ENCODE data around the gene SENP3. TPM values are rescaled to one million over a fixed set of nuclear protein-coding genes. Genes with fewer than 3 reads are reported as not detected.

SENP3 gene
- total RNA-seq, 3 donors from 2014 or later, result 27.9 to 60.2 (median 37.7) TPM

GRCh38 chr17:7614425-7615264, 52.9 kb downstream of the SENP3 start, which contains the start of gene FXR2:
Gene FXR2, minus strand, starts transcription at chr17:7614897. Its CDS starts 365 bp downstream, at chr17:7614532.
- intact Hi-C loops (cut with DNase I, micrococcal nuclease), result no loop called here
- peak; percentile 95 for ATAC-seq
- DNase-seq, result peak; percentile 99 to 100 (median 100)
- H3K36me3 ChIP-seq (ENCODE audit: low read depth), result no peaks in the 10 kb centered on the region
- TF ChIP-seq CTCF (IDR thresholded peaks at IDR 0.05), result peak; percentile 44
- H3K4me3 ChIP-seq, result peak within 1 kb of the TSS; percentile 67
- H3K4me1 ChIP-seq (ENCODE audit: low read depth), result peaks cover 20% of the 10 kb centered on the region
- H3K9me3 ChIP-seq, result no peaks in the 10 kb centered on the region

GRCh38 chr17:7615265-7615747, 53.6 kb downstream of the SENP3 start:
- Histone ChIP-seq H3K4me3 (no peak overlapping the region), H3K4me1 (ENCODE audit: low read depth) (peaks cover 20% of the 10 kb centered on the region), H3K36me3 (ENCODE audit: low read depth) (no peaks in the 10 kb centered on the region), H3K9me3 (no peaks in the 10 kb centered on the region)
- no peak for DNase-seq
- intact Hi-C loops (cut with DNase I, micrococcal nuclease), result no loop called here
- no peak for TF ChIP-seq CTCF (IDR thresholded peaks at IDR 0.05)
- ATAC-seq, result no peak

GRCh38 chr17:7618608-7619007, 56.9 kb downstream of the SENP3 start:
- intact Hi-C loops (cut with DNase I, micrococcal nuclease), result no loop called here
- no peak for TF ChIP-seq CTCF (IDR thresholded peaks at IDR 0.05)
- no peak overlapping the region for H3K4me3 ChIP-seq
- H3K4me1 ChIP-seq (ENCODE audit: low read depth), result peaks cover 3% of the 10 kb centered on the region
- H3K36me3 ChIP-seq (ENCODE audit: low read depth), result no peaks in the 10 kb centered on the region
- ATAC-seq (no peak), DNase-seq (no peak)
- H3K9me3 ChIP-seq, result no peaks in the 10 kb centered on the region

GRCh38 chr17:7620835-7621234, 59.1 kb downstream of the SENP3 start:
- DNase-seq (no peak), ATAC-seq (no peak)
- H3K4me1 ChIP-seq (ENCODE audit: low read depth), result no peaks in the 10 kb centered on the region
- H3K36me3 ChIP-seq (ENCODE audit: low read depth), result no peaks in the 10 kb centered on the region
- H3K9me3 ChIP-seq, result no peaks in the 10 kb centered on the region
- intact Hi-C loops (cut with DNase I, micrococcal nuclease), result no loop called here
- TF ChIP-seq CTCF (IDR thresholded peaks at IDR 0.05), result no peak
- H3K4me3 ChIP-seq, result no peak overlapping the region

Other genes starting within 250 kb of the SENP3 start
- gene GPS2, start 246.6 kb upstream of the SENP3 start, total RNA-seq, result 10 to 100 TPM; 68.1 to 89.8 (median 83.2) TPM
- 10 to 100 TPM; 39.0 to 59.1 (median 44.9) TPM for gene NEURL4, start 232.6 kb upstream of the SENP3 start, total RNA-seq
- gene ACAP1, start 225.4 kb upstream of the SENP3 start, total RNA-seq, result 10 to 100 TPM in 2 of 3 donors, 1 to 10 TPM in 1; 9.2 to 16.5 (median 11.2) TPM
- 10 to 100 TPM in 1 of 3 donors, 1 to 10 TPM in 2; 8.2 to 10.3 (median 8.5) TPM for gene KCTD11, start 209.8 kb upstream of the SENP3 start, total RNA-seq
- under 1 TPM in 1 of 3 donors, not detected in 2; 0.26 TPM for gene TMEM95, start 206.8 kb upstream of the SENP3 start, total RNA-seq
- gene TNK1, start 180.8 kb upstream of the SENP3 start, total RNA-seq, result 10 to 100 TPM; 16.4 to 29.5 (median 20.7) TPM
- gene PLSCR3, start 167.4 kb upstream of the SENP3 start, total RNA-seq, result 10 to 100 TPM in 2 of 3 donors, 1 to 10 TPM in 1; 5.5 to 21.6 (median 16.4) TPM
- 10 to 100 TPM; 51.9 to 85.1 (median 64.9) TPM for gene TMEM256, start 157.8 kb upstream of the SENP3 start, total RNA-seq
- 10 to 100 TPM in 1 of 3 donors, 1 to 10 TPM in 2; 2.9 to 38.0 (median 6.7) TPM for gene NLGN2, start 154.1 kb upstream of the SENP3 start, total RNA-seq
- not detected for gene SPEM1, start 141.6 kb upstream of the SENP3 start, total RNA-seq
- not detected for gene SPEM2, start 136.3 kb upstream of the SENP3 start, total RNA-seq
- not detected for gene SPEM3, start 133.1 kb upstream of the SENP3 start, total RNA-seq
- 10 to 100 TPM in 2 of 3 donors, 1 to 10 TPM in 1; 8.8 to 22.5 (median 16.4) TPM for gene TMEM102, start 126.5 kb upstream of the SENP3 start, total RNA-seq
- 1 to 10 TPM; 1.4 to 3.0 (median 2.2) TPM for gene FGF11, start 122.4 kb upstream of the SENP3 start, total RNA-seq
- 1 to 10 TPM; 6.0 to 8.3 (median 7.7) TPM for gene CHRNB1, start 116.9 kb upstream of the SENP3 start, total RNA-seq
- gene ZBTB4, start 82.3 kb upstream of the SENP3 start, total RNA-seq, result 10 to 100 TPM; 16.6 to 93.9 (median 18.5) TPM
- not detected for gene SLC35G6, start 80.5 kb upstream of the SENP3 start, total RNA-seq
- 100 to 1,000 TPM; 101 to 124 (median 118) TPM for gene POLR2A, start 77.6 kb upstream of the SENP3 start, total RNA-seq
- gene TNFSF12, start 12.9 kb upstream of the SENP3 start, total RNA-seq, result 10 to 100 TPM; 11.6 to 69.4 (median 15.8) TPM
- 10 to 100 TPM; 41.0 to 74.6 (median 73.3) TPM for gene TNFSF13, start 3.2 kb upstream of the SENP3 start, total RNA-seq
- 10 to 100 TPM; 41.4 to 91.9 (median 50.7) TPM for gene CD68, start 17.7 kb downstream of the SENP3 start, total RNA-seq
- gene MPDU1, start 21.9 kb downstream of the SENP3 start, total RNA-seq, result 100 to 1,000 TPM in 1 of 3 donors, 10 to 100 TPM in 2; 55.2 to 101 (median 94.5) TPM
- gene SOX15, start 28.2 kb downstream of the SENP3 start, total RNA-seq, result 1 to 10 TPM in 1 of 3 donors, under 1 TPM in 2; 0.38 to 4.4 (median 0.41) TPM
- 10 to 100 TPM; 23.0 to 53.3 (median 28.1) TPM for gene FXR2, start 53.0 kb downstream of the SENP3 start, total RNA-seq
- 100 to 1,000 TPM in 1 of 3 donors, 10 to 100 TPM in 2; 49.1 to 104 (median 76.9) TPM for gene SAT2, start 65.9 kb downstream of the SENP3 start, total RNA-seq
- gene SHBG, start 68.2 kb downstream of the SENP3 start, total RNA-seq, result under 1 TPM in 2 of 3 donors, not detected in 1; 0.25 to 0.89 TPM
- 1 to 10 TPM in 1 of 3 donors, under 1 TPM in 2; 0.41 to 8.7 (median 0.67) TPM for gene ATP1B2, start 89.0 kb downstream of the SENP3 start, total RNA-seq
- 10 to 100 TPM; 33.9 to 75.2 (median 57.0) TPM for gene TP53, start 125.6 kb downstream of the SENP3 start, total RNA-seq
- gene WRAP53, start 126.6 kb downstream of the SENP3 start, total RNA-seq, result 1 to 10 TPM; 5.1 to 9.9 (median 5.8) TPM
- gene EFNB3, start 143.3 kb downstream of the SENP3 start, total RNA-seq, result 1 to 10 TPM in 1 of 3 donors, under 1 TPM in 2; 0.31 to 1.3 (median 0.35) TPM
- gene DNAH2, start 155.8 kb downstream of the SENP3 start, total RNA-seq, result under 1 TPM; 0.19 to 0.70 (median 0.29) TPM